Gastroesophageal sphincter (tissue), 4 donors: ENCODE results near the gene RABGGTA. TPM values are rescaled to one million over a fixed set of nuclear protein-coding genes. Genes with fewer than 3 reads are reported as not detected.
"Not testable (repeated sequence)": the region's sequence is repeated elsewhere in the genome, so short reads cannot be mapped to it uniquely, and the experiment has no call there.

Experiments used
- ATAC-seq: fragments of 150-250 bp; one replicate; pipeline ENCODE4 v1.9.1; 2016; ENCODE audit warnings: mild to moderate bottlenecking, moderate library complexity
- H3K27ac ChIP-seq, 4 donors: fragments of 200-600 bp; sonication (generic) in 3 of 4; 1 replicate in 3 of 4; 2 replicates in 1 of 4; pipeline ENCODE4 v1.5.1; 2016 to 2019
- H3K27me3 ChIP-seq: fragments of 200-600 bp; sonication (generic); one replicate; pipeline ENCODE4 v1.5.1; 2019
- H3K36me3 ChIP-seq, 2 donors: fragments of 200-600 bp; sonication (generic); one replicate each; pipeline ENCODE4 v1.5.1; 2019; ENCODE audit warnings: control low read depth in 1 of 2
- H3K4me1 ChIP-seq, 3 donors: fragments of 200-600 bp; sonication (generic); 1 replicate in 2 of 3; 2 replicates in 1 of 3; pipeline ENCODE4 v1.5.1; 2016 to 2019; ENCODE audit warnings: control low read depth in 2 of 3
- H3K4me3 ChIP-seq, 2 donors: fragments of 200-600 bp; sonication (generic); one replicate each; pipeline ENCODE4 v1.5.1; 2019; ENCODE audit warnings: mild to moderate bottlenecking in 1 of 2, moderate library complexity in 1 of 2
- H3K9me3 ChIP-seq, 3 donors: fragments of 200-600 bp; sonication (generic); one replicate each; pipeline ENCODE4 v1.5.1; 2017 to 2019; ENCODE audit warnings: control low read depth in 2 of 3
- EP300 ChIP-seq: sonication (generic); formaldehyde crosslinking; IDR thresholded peaks from one replicate; pipeline ENCODE4 v1.6.1; 2017; ENCODE audit warnings: antibody characterized with exemption, mild to moderate bottlenecking
- POLR2A ChIP-seq, 2 donors: fragments of 450-650 bp; IDR thresholded peaks; one replicate each; pipeline ENCODE4 v1.6.1; 2017; ENCODE audit warnings: antibody characterized with exemption in 2 of 2, mild to moderate bottlenecking in 2 of 2, moderate library complexity in 1 of 2
- POLR2AphosphoS5 ChIP-seq: sonication (generic); formaldehyde crosslinking; IDR thresholded peaks from one replicate; pipeline ENCODE4 v1.6.1; 2017; ENCODE audit warnings: antibody characterized with exemption
- WGBS, 2 donors: methylation state at CpG; one replicate each; pipeline ENCODE4 v1.1.5; 2018; ENCODE audit warnings: low coverage in 1 of 2; 5-methylcytosine and 5-hydroxymethylcytosine counted together
- total RNA-seq, 4 donors: library from RNA; depleted of rRNA; stranded (reverse); fragments of >200 nt; gene quantifications; one replicate each; pipeline ENCODE4 v1.1.0, GENCODE V29; 2016
- TF ChIP-seq, protein P1 (sequence below), 4 experiments: fragments of 200-600 bp in 2 of 4; fragments of 450-650 bp in 2 of 4; sonication (generic) in 1 of 4; IDR thresholded peaks; one replicate each; pipeline ENCODE4 v1.5.1; 2017 to 2019; ENCODE audit warnings: antibody characterized with exemption in 4 of 4, mild to moderate bottlenecking in 2 of 4, moderate library complexity in 2 of 4

The RABGGTA gene
- total RNA-seq, 4 donors from 2014 or later = 12.9 to 27.6 (median 16.5) TPM

DNA sequence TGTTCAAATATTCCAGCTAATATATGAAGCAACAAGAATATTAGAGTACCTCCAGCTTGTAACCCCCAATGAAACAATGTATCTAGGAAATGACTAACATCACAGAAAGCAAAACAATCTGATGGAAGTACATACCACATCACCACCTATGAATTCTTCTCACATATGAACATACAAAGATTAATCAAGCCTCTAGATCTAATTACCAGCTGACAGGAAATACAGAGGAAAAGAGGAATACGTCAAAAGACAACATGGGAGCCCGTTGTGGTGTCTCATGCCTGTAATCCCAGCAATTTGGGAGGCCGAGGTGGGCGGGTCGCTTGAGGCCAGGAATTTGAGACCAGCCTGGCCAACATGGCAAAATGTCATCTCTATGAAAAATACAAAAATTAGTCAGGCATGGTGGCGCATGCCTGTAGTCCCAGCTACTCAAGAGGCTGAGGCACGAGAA lies 46.8 kb downstream of the RABGGTA start:
- Histone ChIP-seq H3K27me3 (no peaks in the 10 kb centered on the region), H3K4me1 (peaks cover 0 to 9% (median 0%) of the 10 kb centered on the region in 3 donors), H3K36me3 (peaks cover 0 to 26% of the 10 kb centered on the region in 2 donors), H3K4me3 (no peak overlapping the region), H3K9me3 (no peaks in the 10 kb centered on the region), H3K27ac (peak overlapping the region in 1 of 4 donors; percentile 6)
- no peak for ATAC-seq
- 77 to 85% methylated on average over 5 to 6 of the region's 7 CpGs for WGBS, 2 donors
- no peak for TF ChIP-seq POLR2A (IDR thresholded peaks at IDR 0.05)
- TF ChIP-seq EP300 = no peak
- TF ChIP-seq, protein P1, sequence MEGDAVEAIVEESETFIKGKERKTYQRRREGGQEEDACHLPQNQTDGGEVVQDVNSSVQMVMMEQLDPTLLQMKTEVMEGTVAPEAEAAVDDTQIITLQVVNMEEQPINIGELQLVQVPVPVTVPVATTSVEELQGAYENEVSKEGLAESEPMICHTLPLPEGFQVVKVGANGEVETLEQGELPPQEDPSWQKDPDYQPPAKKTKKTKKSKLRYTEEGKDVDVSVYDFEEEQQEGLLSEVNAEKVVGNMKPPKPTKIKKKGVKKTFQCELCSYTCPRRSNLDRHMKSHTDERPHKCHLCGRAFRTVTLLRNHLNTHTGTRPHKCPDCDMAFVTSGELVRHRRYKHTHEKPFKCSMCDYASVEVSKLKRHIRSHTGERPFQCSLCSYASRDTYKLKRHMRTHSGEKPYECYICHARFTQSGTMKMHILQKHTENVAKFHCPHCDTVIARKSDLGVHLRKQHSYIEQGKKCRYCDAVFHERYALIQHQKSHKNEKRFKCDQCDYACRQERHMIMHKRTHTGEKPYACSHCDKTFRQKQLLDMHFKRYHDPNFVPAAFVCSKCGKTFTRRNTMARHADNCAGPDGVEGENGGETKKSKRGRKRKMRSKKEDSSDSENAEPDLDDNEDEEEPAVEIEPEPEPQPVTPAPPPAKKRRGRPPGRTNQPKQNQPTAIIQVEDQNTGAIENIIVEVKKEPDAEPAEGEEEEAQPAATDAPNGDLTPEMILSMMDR (IDR thresholded peaks at IDR 0.05) = no peak
- no peak for TF ChIP-seq POLR2AphosphoS5

DNA sequence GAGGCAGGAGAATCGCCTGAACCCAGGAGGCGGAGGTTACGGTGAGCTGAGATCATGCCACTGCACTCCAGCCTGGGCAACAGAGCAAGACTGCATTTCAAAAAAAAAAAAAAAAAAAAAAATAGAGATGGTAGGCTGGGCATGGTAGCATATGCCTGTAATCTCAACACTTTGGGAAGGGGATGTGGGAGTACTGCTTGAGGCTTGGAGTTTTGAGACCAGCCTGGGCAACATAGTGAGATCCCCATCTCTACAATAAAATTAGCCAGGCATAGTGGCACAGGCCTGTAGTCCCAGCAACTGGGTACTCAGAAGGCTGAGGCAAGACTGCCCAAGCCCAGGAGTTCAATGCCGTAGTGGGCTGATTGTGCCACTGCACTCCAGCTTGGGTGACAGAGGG lies 48.4 kb downstream of the RABGGTA start:
- peaks cover 0 to 18% of the 10 kb centered on the region in 2 donors for H3K36me3 ChIP-seq
- not testable (repeated sequence) for H3K27ac ChIP-seq, H3K9me3 ChIP-seq, H3K4me3 ChIP-seq, H3K27me3 ChIP-seq, H3K4me1 ChIP-seq, ATAC-seq
- WGBS, 2 donors = 80 to 100% methylated on average over 1 to 3 of the region's 4 CpGs

DNA sequence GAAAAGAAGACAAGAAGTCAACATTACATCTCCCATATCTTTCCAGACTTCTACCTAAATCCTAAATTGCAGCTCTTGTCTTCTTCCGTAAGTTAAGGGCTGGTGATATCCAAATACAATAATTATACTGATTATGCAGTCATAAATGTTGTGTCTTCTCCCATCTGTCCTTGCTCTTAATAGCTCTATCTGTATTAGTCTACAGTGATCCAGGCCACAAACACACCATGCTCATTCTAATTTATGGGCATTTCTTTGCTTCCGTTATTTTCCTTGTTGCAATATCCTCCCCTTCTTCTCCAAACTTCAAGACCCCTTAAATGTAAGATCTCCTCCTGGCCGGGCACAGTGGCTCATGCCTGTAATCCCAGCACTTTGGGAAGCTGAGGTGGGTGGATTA lies 51.9 kb downstream of the RABGGTA start:
- H3K36me3 ChIP-seq = peaks cover 0 to 11% of the 10 kb centered on the region in 2 donors
- ATAC-seq = no peak
- H3K27ac ChIP-seq = no peak overlapping the region
- H3K4me3 ChIP-seq = no peak overlapping the region
- H3K4me1 ChIP-seq = peaks cover 0 to 19% (median 8%) of the 10 kb centered on the region in 3 donors
- no peak for TF ChIP-seq POLR2A (IDR thresholded peaks at IDR 0.05)
- TF ChIP-seq POLR2AphosphoS5 = no peak
- TF ChIP-seq, protein P1 (IDR thresholded peaks at IDR 0.05) = no peak
- TF ChIP-seq EP300 = no peak
- no peaks in the 10 kb centered on the region for H3K27me3 ChIP-seq
- no peaks in the 10 kb centered on the region for H3K9me3 ChIP-seq
- WGBS, 2 donors = 0 to 54% methylated on average over 1 to 3 of the region's 3 CpGs

DNA sequence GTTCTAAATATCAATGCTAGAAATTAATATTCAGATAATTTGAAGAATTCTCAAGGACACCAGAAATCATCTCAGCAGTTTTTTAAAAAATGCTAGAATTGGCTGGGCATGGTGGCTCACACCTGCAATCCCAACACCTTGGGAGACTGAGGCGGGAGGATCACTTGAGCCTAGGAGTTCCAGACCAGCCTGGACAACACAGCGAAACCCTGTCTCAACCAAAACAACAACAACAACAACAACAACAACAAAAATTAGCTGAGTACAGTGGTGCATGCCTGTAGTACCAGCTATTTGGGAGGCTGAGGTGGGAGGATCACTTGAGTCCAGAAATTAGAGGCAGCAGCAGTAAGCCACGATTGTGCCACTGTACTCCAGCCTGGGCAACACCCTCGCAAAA lies 52.3 kb downstream of the RABGGTA start:
- peaks cover 0 to 11% of the 10 kb centered on the region in 2 donors for H3K36me3 ChIP-seq
- 73 to 100% methylated on average over 2 to 3 of the region's 4 CpGs for WGBS, 2 donors
- H3K4me3 ChIP-seq = no peak overlapping the region
- no peaks in the 10 kb centered on the region for H3K27me3 ChIP-seq
- H3K4me1 ChIP-seq = peaks cover 0 to 24% (median 8%) of the 10 kb centered on the region in 3 donors
- ATAC-seq = no peak
- no peak overlapping the region for H3K27ac ChIP-seq
- no peak for TF ChIP-seq POLR2A (IDR thresholded peaks at IDR 0.05)
- no peak for TF ChIP-seq POLR2AphosphoS5
- TF ChIP-seq, protein P1 (IDR thresholded peaks at IDR 0.05) = no peak
- TF ChIP-seq EP300 = no peak
- H3K9me3 ChIP-seq = no peaks in the 10 kb centered on the region

DNA sequence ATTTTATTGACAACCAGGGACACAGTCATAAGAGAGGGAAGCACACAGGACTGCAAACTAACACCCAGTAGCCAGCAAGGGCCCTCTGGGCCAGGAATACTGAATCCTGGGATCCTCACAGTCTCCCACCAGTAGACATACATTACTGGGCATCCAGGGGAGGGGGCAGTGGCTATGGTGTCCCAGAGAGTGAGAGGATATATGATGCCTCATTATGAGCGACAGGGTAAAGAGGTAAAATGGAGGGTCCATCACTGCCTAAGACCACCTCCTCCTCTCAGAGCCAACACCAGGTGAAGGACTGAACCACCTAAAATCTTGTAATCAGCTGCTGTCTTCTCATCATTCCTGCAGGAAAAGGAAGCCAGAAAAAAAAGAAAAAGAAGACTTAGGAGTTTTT lies 54.5 kb downstream of the RABGGTA start:
- H3K27me3 ChIP-seq, ATAC-seq, H3K4me3 ChIP-seq, H3K9me3 ChIP-seq: not testable (repeated sequence)
- Histone ChIP-seq H3K4me1 (peaks cover 0 to 40% (median 13%) of the 10 kb centered on the region in 3 donors), H3K36me3 (peaks cover 0 to 11% of the 10 kb centered on the region in 2 donors), H3K27ac (peak overlapping the region in 2 of 4 donors; percentile 92 to 97)
- WGBS, 2 donors = 88% methylated on average over 1 of the region's 1 CpG; no CpG with 5 or more reads in 1 of the 2 donors

DNA sequence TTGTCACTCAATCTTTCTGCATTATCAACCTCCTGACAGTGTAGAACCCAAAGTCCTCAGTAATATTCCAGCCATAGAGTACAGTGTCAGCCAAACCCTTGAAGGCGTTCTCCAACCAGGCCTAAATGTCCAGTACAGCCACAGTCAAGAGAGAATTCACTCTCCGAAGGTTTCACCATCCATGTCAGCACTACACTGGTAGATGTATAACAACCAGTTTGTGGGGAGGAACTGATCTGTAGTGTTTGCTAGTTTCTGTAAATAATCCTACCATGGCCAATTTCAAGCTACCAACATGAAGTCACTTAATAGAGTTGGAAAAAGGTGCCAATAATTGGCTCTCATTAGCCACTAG lies 55.1 kb downstream of the RABGGTA start:
- H3K9me3 ChIP-seq = no peaks in the 10 kb centered on the region
- H3K27ac ChIP-seq = peak overlapping the region in 3 of 4 donors; percentile 92 to 97 (median 92)
- peaks cover 0 to 15% of the 10 kb centered on the region in 2 donors for H3K36me3 ChIP-seq
- peaks cover 0 to 46% (median 13%) of the 10 kb centered on the region in 3 donors for H3K4me1 ChIP-seq
- no peaks in the 10 kb centered on the region for H3K27me3 ChIP-seq
- no peak for ATAC-seq
- TF ChIP-seq, protein P1 (IDR thresholded peaks at IDR 0.05) = no peak
- TF ChIP-seq EP300 (no peak), POLR2A (IDR thresholded peaks at IDR 0.05) (no peak), POLR2AphosphoS5 (no peak)
- 87 to 94% methylated on average over 2 of the region's 2 CpGs for WGBS, 2 donors
- peak overlapping the region in 1 of 2 donors; percentile 78 for H3K4me3 ChIP-seq
